Keratinocyte (primary cell): ENCODE data around the gene FFAR2.

Source experiments
- EZH2 ChIP-seq: IDR thresholded peaks from one replicate; pipeline ENCODE4 v1.6.1; 2012; ENCODE audit warnings: inconsistent platforms, mild to moderate bottlenecking, low read length, moderate library complexity
- TF ChIP-seq, protein P1 (sequence below), 3 experiments: IDR thresholded peaks in 1 of 3; conservative IDR thresholded peaks in 1 of 3; optimal IDR thresholded peaks in 1 of 3; 2 replicates in 2 of 3; 3 replicates in 1 of 3; pipeline versions ENCODE3 to v1.5.1; 2011; ENCODE audit warnings: low read length in 3 of 3, mild to moderate bottlenecking in 3 of 3, moderate library complexity in 2 of 3, control low read depth in 1 of 3, inconsistent platforms in 1 of 3; ENCODE audit not compliant: insufficient read depth in 2 of 3; ENCODE audit errors: extremely low read depth in 1 of 3

DNA sequence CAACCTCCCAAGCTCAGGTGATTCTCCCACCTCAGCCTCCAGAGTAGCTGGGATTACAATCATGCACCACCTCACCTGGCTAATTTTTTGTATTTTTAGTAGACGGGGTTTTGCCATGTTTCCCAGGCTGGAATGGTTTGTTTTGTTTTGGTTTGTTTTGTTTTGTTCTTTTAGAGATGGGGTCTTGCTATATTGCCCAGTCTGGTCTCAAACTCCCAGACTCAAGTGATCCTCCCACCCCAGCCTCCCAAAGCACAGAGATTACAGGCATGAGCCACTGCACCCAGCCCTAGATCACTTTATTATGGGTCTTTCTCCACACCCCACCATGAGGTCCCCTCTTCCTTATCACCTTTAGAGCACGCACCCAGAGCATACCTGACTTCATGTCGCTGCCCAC is 50.2 kb downstream of the FFAR2 start:
- TF ChIP-seq, protein P1, sequence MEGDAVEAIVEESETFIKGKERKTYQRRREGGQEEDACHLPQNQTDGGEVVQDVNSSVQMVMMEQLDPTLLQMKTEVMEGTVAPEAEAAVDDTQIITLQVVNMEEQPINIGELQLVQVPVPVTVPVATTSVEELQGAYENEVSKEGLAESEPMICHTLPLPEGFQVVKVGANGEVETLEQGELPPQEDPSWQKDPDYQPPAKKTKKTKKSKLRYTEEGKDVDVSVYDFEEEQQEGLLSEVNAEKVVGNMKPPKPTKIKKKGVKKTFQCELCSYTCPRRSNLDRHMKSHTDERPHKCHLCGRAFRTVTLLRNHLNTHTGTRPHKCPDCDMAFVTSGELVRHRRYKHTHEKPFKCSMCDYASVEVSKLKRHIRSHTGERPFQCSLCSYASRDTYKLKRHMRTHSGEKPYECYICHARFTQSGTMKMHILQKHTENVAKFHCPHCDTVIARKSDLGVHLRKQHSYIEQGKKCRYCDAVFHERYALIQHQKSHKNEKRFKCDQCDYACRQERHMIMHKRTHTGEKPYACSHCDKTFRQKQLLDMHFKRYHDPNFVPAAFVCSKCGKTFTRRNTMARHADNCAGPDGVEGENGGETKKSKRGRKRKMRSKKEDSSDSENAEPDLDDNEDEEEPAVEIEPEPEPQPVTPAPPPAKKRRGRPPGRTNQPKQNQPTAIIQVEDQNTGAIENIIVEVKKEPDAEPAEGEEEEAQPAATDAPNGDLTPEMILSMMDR (optimal IDR thresholded peaks at IDR 0.05 in 1 of 3, IDR thresholded peaks at IDR 0.05 in 1 of 3, conservative IDR thresholded peaks at IDR 0.05 in 1 of 3; ENCODE audit: extremely low read depth in 1 of 3, insufficient read depth in 2 of 3, low read length in 3 of 3) = no peak
- TF ChIP-seq EZH2 = no peak
